ENCODE data around the gene FBXO41. TPM values are rescaled to one million over a fixed set of nuclear protein-coding genes. Genes with fewer than 3 reads are reported as not detected.

Gene FBXO41
- total RNA-seq, 4 donors from 2014 or later = 1.7 to 6.0 (median 4.2) TPM

- peaks cover 0 to 27% (median 21%) of the 10 kb centered on the region in 4 donors for H3K4me1 ChIP-seq
- no peak overlapping the region for H3K4me3 ChIP-seq
- no peaks in the 10 kb centered on the region for H3K9me3 ChIP-seq
- 87% methylated on average over 4 of the region's 4 CpGs for WGBS
- intact Hi-C loops (cut with DNase I) = loop anchor here (10.0 kb wide), 1 partner anchor 175 kb away; the partner anchor contains the start of gene ALMS1
- H3K27me3 ChIP-seq = peaks cover 0 to 19% (median 0%) of the 10 kb centered on the region in 4 donors
- no peak for DNase-seq (ENCODE audit: extremely low spot score)
- H3K27ac ChIP-seq (replicated peaks in 1 of 4) = no peak overlapping the region
- no peak for TF ChIP-seq POLR2A (IDR thresholded peaks at IDR 0.05; ENCODE audit: low read depth)
- no peak for TF ChIP-seq CTCF (IDR thresholded peaks at IDR 0.05)
- no peak for TF ChIP-seq POLR2AphosphoS5 (IDR thresholded peaks at IDR 0.05)
- TF ChIP-seq EP300 (IDR thresholded peaks at IDR 0.05) = no peak
- H3K36me3 ChIP-seq = no peaks in the 10 kb centered on the region
These were observed 74.3 kb downstream of the FBXO41 start for GRCh38 chr2:73210019-73210418.

GRCh38 chr2:73208258-73208657, 76.0 kb downstream of the FBXO41 start:
- TF ChIP-seq POLR2AphosphoS5 (IDR thresholded peaks at IDR 0.05) (no peak), EP300 (IDR thresholded peaks at IDR 0.05) (no peak), POLR2A (IDR thresholded peaks at IDR 0.05; ENCODE audit: low read depth) (no peak), CTCF (IDR thresholded peaks at IDR 0.05) (no peak)
- Histone ChIP-seq H3K27me3 (peaks cover 0 to 37% (median 3%) of the 10 kb centered on the region in 4 donors), H3K9me3 (no peaks in the 10 kb centered on the region), H3K27ac (replicated peaks in 1 of 4) (no peak overlapping the region), H3K4me1 (peaks cover 0 to 15% (median 10%) of the 10 kb centered on the region in 4 donors), H3K4me3 (no peak overlapping the region), H3K36me3 (no peaks in the 10 kb centered on the region)
- DNase-seq (ENCODE audit: extremely low spot score) = no peak
- 67% methylated on average over 2 of the region's 3 CpGs for WGBS
- intact Hi-C loops (cut with DNase I) = no loop called here

DNA sequence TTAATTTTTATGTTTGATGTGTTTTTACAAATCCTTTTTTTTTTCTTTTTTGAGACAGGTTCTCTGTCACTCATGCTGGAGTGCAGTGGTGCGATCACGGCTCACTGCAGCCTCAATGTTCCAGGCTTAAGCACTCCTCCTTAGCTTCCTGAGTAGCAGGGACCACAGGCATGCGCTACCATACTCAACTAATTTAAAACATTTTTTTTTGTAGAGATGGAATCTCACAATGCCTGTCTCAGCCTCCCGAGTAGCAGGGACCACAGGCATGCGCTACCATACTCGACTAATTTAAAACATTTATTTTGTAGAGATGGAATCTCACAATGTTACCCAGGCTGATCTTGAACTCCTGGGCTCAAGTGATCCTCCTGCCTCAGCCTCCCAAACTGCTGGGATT, 78.7 kb downstream of the FBXO41 start:
- no peaks in the 10 kb centered on the region for H3K36me3 ChIP-seq
- DNase-seq (ENCODE audit: extremely low spot score) = no peak
- H3K27me3 ChIP-seq = peaks cover 0 to 63% (median 21%) of the 10 kb centered on the region in 4 donors
- H3K4me3 ChIP-seq = no peak overlapping the region
- peaks cover 15 to 18% (median 16%) of the 10 kb centered on the region in 4 donors for H3K4me1 ChIP-seq
- H3K27ac ChIP-seq (replicated peaks in 1 of 4) = no peak overlapping the region
- H3K9me3 ChIP-seq = no peaks in the 10 kb centered on the region
- 81% methylated on average over 6 of the region's 6 CpGs for whole genome bisulfite sequencing
- TF ChIP-seq POLR2AphosphoS5 (IDR thresholded peaks at IDR 0.05) (no peak), POLR2A (IDR thresholded peaks at IDR 0.05; ENCODE audit: low read depth) (no peak), EP300 (IDR thresholded peaks at IDR 0.05) (no peak), CTCF (IDR thresholded peaks at IDR 0.05) (no peak)
- intact Hi-C loops (cut with DNase I) = no loop called here

Small RNA genes within 50 kb of the gene (small RNA-seq; reads per million reads assigned to genes)
- gene RNU6-111P = 0 reads per million in 3 donors

Other genes starting within 250 kb of the FBXO41 start
- 10 to 100 TPM in 1 of 4 donors, 1 to 10 TPM in 3; 5.8 to 10.0 (median 6.8) TPM for gene SFXN5, start 212.8 kb downstream of the FBXO41 start, total RNA-seq
- 10 to 100 TPM; 17.0 to 46.4 (median 38.4) TPM for gene RAB11FIP5, start 171.5 kb downstream of the FBXO41 start, total RNA-seq
- not detected for gene NOTO, start 81.9 kb downstream of the FBXO41 start, total RNA-seq
- gene SMYD5, start 70.2 kb downstream of the FBXO41 start, total RNA-seq = 10 to 100 TPM; 12.1 to 19.6 (median 15.4) TPM
- 10 to 100 TPM; 29.0 to 49.0 (median 33.2) TPM for gene PRADC1, start 51.2 kb downstream of the FBXO41 start, total RNA-seq
- gene CCT7, start 50.2 kb downstream of the FBXO41 start, total RNA-seq = 100 to 1,000 TPM; 193 to 244 (median 222) TPM
- gene EGR4, start 9.1 kb upstream of the FBXO41 start, total RNA-seq = under 1 TPM in 1 of 4 donors, not detected in 3; 0.17 TPM
- gene ALMS1, start 101.4 kb upstream of the FBXO41 start, total RNA-seq = 10 to 100 TPM; 31.3 to 36.1 (median 32.4) TPM